ENCODE measurements around the gene PLD3. TPM values are rescaled to one million over a fixed set of nuclear protein-coding genes. Genes with fewer than 3 reads are reported as not detected.
A peak's percentile ranks its signal among the peaks of the same experiment; 100 is the strongest.

Gene PLD3
- total RNA-seq, 3 donors from 2014 or later (not counting 1 experiment from before 2014, with no cell fraction given), result 107 to 140 (median 109) TPM

- DNase-seq, result peak in 1 of 2 donors; percentile 2
- Histone ChIP-seq H3K9me3 (ENCODE audit: control insufficient read depth, insufficient read depth, low read length) (no peaks in the 10 kb centered on the region), H3K27ac (ENCODE audit: low read length) (no peak overlapping the region), H3K27me3 (ENCODE audit: control insufficient read depth, insufficient read depth, low read length) (no peaks in the 10 kb centered on the region), H3K4me3 (ENCODE audit: low read length) (no peak overlapping the region), H3K36me3 (ENCODE audit: control insufficient read depth, insufficient read depth, low read length) (no peaks in the 10 kb centered on the region), H3K4me1 (ENCODE audit: control insufficient read depth, insufficient read depth, low read length) (peaks cover 54% of the 10 kb centered on the region)
- intact Hi-C loops (cut with micrococcal nuclease), result no loop called here
- Mint-ChIP-seq H3K4me3 (no peak overlapping the region), H3K27ac (no peak overlapping the region), H3K9me3 (no peaks in the 10 kb centered on the region), H3K4me1 (peaks cover 31 to 48% of the 10 kb centered on the region in 2 donors), H3K27me3 (ENCODE audit: low read depth in 2 of 2) (peaks cover 0 to 3% of the 10 kb centered on the region in 2 donors), H3K36me3 (no peaks in the 10 kb centered on the region)
- TF ChIP-seq CTCF (IDR thresholded peaks at IDR 0.05), result no peak
- 96% methylated on average over 17 of the region's 21 CpGs for WGBS (ENCODE audit: insufficient coverage)
- ATAC-seq, result no peak
These were observed 66.3 kb downstream of the PLD3 start for GRCh38 chr19:40414542-40415535.

- Histone ChIP-seq H3K9me3 (ENCODE audit: control insufficient read depth, insufficient read depth, low read length) (no peaks in the 10 kb centered on the region), H3K27me3 (ENCODE audit: control insufficient read depth, insufficient read depth, low read length) (no peaks in the 10 kb centered on the region), H3K36me3 (ENCODE audit: control insufficient read depth, insufficient read depth, low read length) (no peaks in the 10 kb centered on the region), H3K4me3 (ENCODE audit: low read length) (no peak overlapping the region), H3K4me1 (ENCODE audit: control insufficient read depth, insufficient read depth, low read length) (peaks cover 58% of the 10 kb centered on the region), H3K27ac (ENCODE audit: low read length) (no peak overlapping the region)
- no peak overlapping the region for H3K27ac Mint-ChIP-seq
- no peaks in the 10 kb centered on the region for H3K36me3 Mint-ChIP-seq
- H3K9me3 Mint-ChIP-seq, result no peaks in the 10 kb centered on the region
- WGBS (ENCODE audit: insufficient coverage), result 95% methylated on average over 2 of the region's 2 CpGs
- H3K27me3 Mint-ChIP-seq (ENCODE audit: low read depth in 2 of 2), result peaks cover 0 to 3% of the 10 kb centered on the region in 2 donors
- H3K4me1 Mint-ChIP-seq, result peaks cover 31 to 52% of the 10 kb centered on the region in 2 donors
- no peak for TF ChIP-seq CTCF (IDR thresholded peaks at IDR 0.05)
- intact Hi-C loops (cut with micrococcal nuclease), result no loop called here
- no peak for DNase-seq
- no peak overlapping the region for H3K4me3 Mint-ChIP-seq
- no peak for ATAC-seq
These were observed 67.3 kb downstream of the PLD3 start for GRCh38 chr19:40415768-40416167.

GRCh38 chr19:40416918-40417642 lies 68.6 kb downstream of the PLD3 start:
- Histone ChIP-seq H3K27me3 (ENCODE audit: control insufficient read depth, insufficient read depth, low read length) (no peaks in the 10 kb centered on the region), H3K36me3 (ENCODE audit: control insufficient read depth, insufficient read depth, low read length) (no peaks in the 10 kb centered on the region), H3K4me1 (ENCODE audit: control insufficient read depth, insufficient read depth, low read length) (peaks cover 62% of the 10 kb centered on the region), H3K27ac (ENCODE audit: low read length) (peak overlapping the region; percentile 36), H3K4me3 (ENCODE audit: low read length) (no peak overlapping the region), H3K9me3 (ENCODE audit: control insufficient read depth, insufficient read depth, low read length) (no peaks in the 10 kb centered on the region)
- no peak for TF ChIP-seq CTCF (IDR thresholded peaks at IDR 0.05)
- 34% methylated on average over 15 of the region's 16 CpGs for WGBS (ENCODE audit: insufficient coverage)
- H3K9me3 Mint-ChIP-seq, result no peaks in the 10 kb centered on the region
- ATAC-seq (no peak), DNase-seq (no peak)
- intact Hi-C loops (cut with micrococcal nuclease), result no loop called here
- H3K36me3 Mint-ChIP-seq, result no peaks in the 10 kb centered on the region
- H3K4me1 Mint-ChIP-seq, result peaks cover 31 to 61% of the 10 kb centered on the region in 2 donors
- H3K27ac Mint-ChIP-seq, result peak overlapping the region; percentile 72 to 82
- H3K4me3 Mint-ChIP-seq, result peak overlapping the region; percentile 15
- peaks cover 0 to 3% of the 10 kb centered on the region in 2 donors for H3K27me3 Mint-ChIP-seq (ENCODE audit: low read depth in 2 of 2)

Data from natural killer cell (primary cell).